Trophoblast cell (in vitro differentiated cells and primary cell): ENCODE data around the gene S1PR5.

ENCODE experiments used
- DNase-seq, 2 donors: peaks; one replicate each; pipeline ENCODE4 v3.0.0-alpha.2; 2016
- H2AFZ ChIP-seq: 2 replicates; pipeline ENCODE4 v1.6.1; 2013; ENCODE audit warnings: low read length, moderate library complexity, mild to moderate bottlenecking; ENCODE audit not compliant: insufficient read depth, poor library complexity
- H2AK5ac ChIP-seq: 2 replicates; pipeline ENCODE4 v1.6.1; 2013; ENCODE audit warnings: mild to moderate bottlenecking, low read length
- H2BK120ac ChIP-seq: 2 replicates; pipeline ENCODE4 v1.6.1; 2013; ENCODE audit warnings: low read length, mild to moderate bottlenecking, moderate library complexity; ENCODE audit not compliant: insufficient read depth, poor library complexity
- H2BK12ac ChIP-seq: 2 replicates; pipeline ENCODE4 v1.6.1; 2013; ENCODE audit warnings: mild to moderate bottlenecking, low read length, moderate library complexity
- H2BK5ac ChIP-seq: 2 replicates; pipeline ENCODE4 v1.6.1; 2013; ENCODE audit warnings: low read length, low read depth, moderate library complexity, mild to moderate bottlenecking; ENCODE audit not compliant: poor library complexity
- H3K14ac ChIP-seq: 2 replicates; pipeline ENCODE4 v1.6.1; 2013; ENCODE audit warnings: mild to moderate bottlenecking, low read length
- H3K18ac ChIP-seq: 2 replicates; pipeline ENCODE4 v1.6.1; 2013; ENCODE audit warnings: mild to moderate bottlenecking, low read length
- H3K23ac ChIP-seq: 2 replicates; pipeline ENCODE4 v1.6.1; 2013; ENCODE audit warnings: low read length
- H3K27ac ChIP-seq: 2 replicates; pipeline ENCODE4 v1.5.1; 2013; ENCODE audit warnings: low read depth, mild to moderate bottlenecking, inconsistent platforms, low read length, moderate library complexity
- H3K27me3 ChIP-seq: 2 replicates; pipeline ENCODE4 v1.6.1; 2013; ENCODE audit warnings: inconsistent platforms, mild to moderate bottlenecking, low read length, moderate library complexity; ENCODE audit not compliant: insufficient read depth
- H3K36me3 ChIP-seq, 2 experiments: 1 replicate in 1 of 2; 2 replicates in 1 of 2; pipeline ENCODE4 v1.6.1; 2013; ENCODE audit warnings: low read length in 2 of 2, mild to moderate bottlenecking in 2 of 2, moderate library complexity in 1 of 2; ENCODE audit not compliant: insufficient read depth in 2 of 2, control insufficient read depth in 1 of 2
- H3K4ac ChIP-seq: 2 replicates; pipeline ENCODE4 v1.6.1; 2013; ENCODE audit warnings: low read depth, mild to moderate bottlenecking, low read length, moderate library complexity
- H3K4me1 ChIP-seq, 2 experiments: 1 replicate in 1 of 2; 2 replicates in 1 of 2; pipeline ENCODE4 v1.6.1; 2013; ENCODE audit warnings: low read length in 2 of 2, mild to moderate bottlenecking in 2 of 2, moderate library complexity in 1 of 2; ENCODE audit not compliant: insufficient read depth in 2 of 2, control insufficient read depth in 1 of 2
- H3K4me2 ChIP-seq: 2 replicates; pipeline ENCODE4 v1.6.1; 2013; ENCODE audit warnings: inconsistent platforms, mild to moderate bottlenecking, low read length, moderate library complexity
- H3K4me3 ChIP-seq: 2 replicates; pipeline ENCODE4 v1.5.1; 2013; ENCODE audit warnings: mild to moderate bottlenecking, low read depth, low read length, inconsistent platforms
- H3K79me1 ChIP-seq: one replicate; pipeline ENCODE4 v1.6.1; 2013; ENCODE audit warnings: low read length
- H3K79me2 ChIP-seq: 2 replicates; pipeline ENCODE4 v1.6.1; 2013; ENCODE audit warnings: low read length, mild to moderate bottlenecking; ENCODE audit not compliant: control insufficient read depth, insufficient read depth, poor library complexity
- H3K9ac ChIP-seq: 2 replicates; pipeline ENCODE4 v1.6.1; 2013; ENCODE audit warnings: mild to moderate bottlenecking, low read length
- H3K9me3 ChIP-seq: 2 replicates; pipeline ENCODE4 v1.6.1; 2013; ENCODE audit warnings: low read depth, mild to moderate bottlenecking, control low read depth, inconsistent platforms, low read length; ENCODE audit not compliant: insufficient read depth
- H4K12ac ChIP-seq: 2 replicates; pipeline ENCODE4 v1.6.1; 2013; ENCODE audit warnings: low read depth, mild to moderate bottlenecking, low read length, moderate library complexity
- H4K8ac ChIP-seq: 2 replicates; pipeline ENCODE4 v1.6.1; 2013; ENCODE audit warnings: low read depth, mild to moderate bottlenecking, low read length, moderate library complexity
- H4K91ac ChIP-seq: one replicate; pipeline ENCODE4 v1.6.1; 2013; ENCODE audit warnings: low read depth, mild to moderate bottlenecking, low read length, moderate library complexity
- WGBS: extraction: QIAGEN DNeasy Blood & Tissue Kit; methylation state at CpG from one replicate; pipeline ENCODE4 v1.1.7; 2013; ENCODE audit warnings: missing lambda C conversion rate; ENCODE audit not compliant: insufficient read length, insufficient coverage; ENCODE audit errors: extremely low coverage; 5-methylcytosine and 5-hydroxymethylcytosine counted together

The S1PR5 gene

DNA sequence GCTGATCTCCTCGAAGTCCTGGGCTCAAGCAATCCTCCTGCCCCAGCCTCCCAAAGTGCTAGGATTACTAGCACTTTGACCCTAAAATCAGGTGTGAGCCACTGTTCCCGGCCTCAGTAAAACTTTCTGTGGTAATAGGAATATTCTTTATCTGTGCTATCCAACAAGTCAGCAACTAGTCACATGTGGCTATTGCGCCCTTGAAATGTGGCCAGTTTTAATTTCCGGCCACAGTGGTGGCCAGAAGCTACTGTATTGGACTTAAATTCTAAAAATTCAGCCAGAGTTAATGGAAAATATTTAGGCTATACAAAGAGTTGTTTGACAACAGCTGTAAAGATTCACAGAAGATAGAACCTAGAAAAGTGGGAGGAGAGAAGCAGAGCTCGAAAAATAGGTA lies 44.1 kb downstream of the S1PR5 start:
- Histone ChIP-seq H3K4me1 (no peaks in the 10 kb centered on the region), H4K91ac (no peak overlapping the region), H3K79me2 (no peaks in the 10 kb centered on the region), H4K12ac (no peak overlapping the region), H3K18ac (no peak overlapping the region), H3K36me3 (no peaks in the 10 kb centered on the region), H3K79me1 (no peaks in the 10 kb centered on the region), H2BK120ac (no peak overlapping the region), H3K9ac (no peak overlapping the region), H2BK12ac (no peak overlapping the region), H3K9me3 (no peaks in the 10 kb centered on the region), H3K4ac (no peak overlapping the region), H3K23ac (no peak overlapping the region), H4K8ac (no peak overlapping the region), H3K4me3 (no peak overlapping the region), H3K4me2 (no peak overlapping the region), H2BK5ac (no peak overlapping the region), H3K27ac (no peak overlapping the region), H2AFZ (no peak overlapping the region), H3K14ac (no peak overlapping the region), H3K27me3 (no peaks in the 10 kb centered on the region), H2AK5ac (no peak overlapping the region)
- WGBS: no CpG with 5 or more reads among the region's 5 CpGs
- no peak for DNase-seq

DNA sequence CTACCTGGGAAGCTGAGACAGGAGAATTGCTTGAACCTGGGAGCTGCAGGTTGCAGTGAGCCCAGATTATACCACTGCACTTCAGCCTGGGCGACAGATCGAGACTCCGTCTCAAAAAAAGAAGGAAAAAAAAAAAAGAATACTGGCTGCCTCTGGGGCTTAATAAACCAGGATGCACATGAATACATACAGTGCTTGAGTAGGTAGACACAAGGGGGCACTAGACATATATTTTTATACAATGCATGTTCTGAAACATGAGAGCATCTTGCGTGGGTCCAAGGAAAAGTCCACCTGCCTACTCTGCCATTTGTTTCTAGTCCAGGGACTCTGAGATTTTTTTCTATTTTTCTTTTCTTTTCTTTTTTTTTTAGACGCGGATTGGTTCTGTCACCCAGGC lies 45.3 kb downstream of the S1PR5 start:
- peak in 1 of 2 donors; percentile 59 for DNase-seq
- Histone ChIP-seq H3K79me1 (no peaks in the 10 kb centered on the region), H4K12ac (no peak overlapping the region), H2BK120ac (no peak overlapping the region), H3K4ac (no peak overlapping the region), H3K23ac (no peak overlapping the region), H2BK12ac (no peak overlapping the region), H3K4me2 (no peak overlapping the region), H2AFZ (no peak overlapping the region), H2BK5ac (no peak overlapping the region), H3K9me3 (no peaks in the 10 kb centered on the region), H3K27ac (no peak overlapping the region), H2AK5ac (no peak overlapping the region), H3K4me1 (no peaks in the 10 kb centered on the region), H4K8ac (no peak overlapping the region), H3K4me3 (no peak overlapping the region), H3K18ac (no peak overlapping the region), H3K79me2 (no peaks in the 10 kb centered on the region), H3K36me3 (no peaks in the 10 kb centered on the region), H3K27me3 (no peaks in the 10 kb centered on the region), H3K14ac (no peak overlapping the region), H4K91ac (no peak overlapping the region), H3K9ac (no peak overlapping the region)
- WGBS: no CpG with 5 or more reads among the region's 6 CpGs

DNA sequence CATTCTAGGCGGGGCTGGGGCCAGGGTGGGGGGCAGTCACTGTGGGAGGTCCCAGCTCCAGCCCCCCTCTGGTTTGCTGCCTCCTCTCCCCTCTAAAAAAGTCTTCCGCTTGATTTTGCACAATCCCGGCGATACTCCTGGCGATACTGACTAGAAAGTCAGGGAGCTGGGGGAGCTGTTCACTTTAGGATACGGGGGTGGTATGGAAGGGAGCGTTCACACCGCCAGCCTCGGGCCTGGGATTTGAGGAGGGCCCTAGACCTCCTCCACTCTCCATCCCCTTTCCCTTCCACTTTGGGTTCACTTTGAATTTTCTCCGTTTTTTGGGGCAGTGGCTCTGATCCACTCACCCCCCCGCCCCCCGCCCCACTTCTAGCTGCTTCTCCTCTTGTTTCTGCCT lies 49.1 kb downstream of the S1PR5 start:
- no peak overlapping the region for H3K27ac ChIP-seq
- H3K36me3 ChIP-seq: no peaks in the 10 kb centered on the region
- no peaks in the 10 kb centered on the region for H3K9me3 ChIP-seq
- H3K79me1 ChIP-seq: no peaks in the 10 kb centered on the region
- H3K27me3 ChIP-seq: no peaks in the 10 kb centered on the region
- H3K4ac ChIP-seq: no peak overlapping the region
- no peak overlapping the region for H3K4me3 ChIP-seq
- no peaks in the 10 kb centered on the region for H3K79me2 ChIP-seq
- no peak overlapping the region for H3K14ac ChIP-seq
- no peak overlapping the region for H2AK5ac ChIP-seq
- H4K8ac ChIP-seq: no peak overlapping the region
- H3K4me1 ChIP-seq: no peaks in the 10 kb centered on the region
- H2AFZ ChIP-seq: no peak overlapping the region
- no peak overlapping the region for H2BK5ac ChIP-seq
- H4K91ac ChIP-seq: no peak overlapping the region
- H3K23ac ChIP-seq: no peak overlapping the region
- no peak overlapping the region for H3K18ac ChIP-seq
- H2BK120ac ChIP-seq: no peak overlapping the region
- H2BK12ac ChIP-seq: no peak overlapping the region
- DNase-seq: no peak
- no peak overlapping the region for H4K12ac ChIP-seq
- H3K9ac ChIP-seq: no peak overlapping the region
- WGBS: no CpG with 5 or more reads among the region's 12 CpGs
- no peak overlapping the region for H3K4me2 ChIP-seq

DNA sequence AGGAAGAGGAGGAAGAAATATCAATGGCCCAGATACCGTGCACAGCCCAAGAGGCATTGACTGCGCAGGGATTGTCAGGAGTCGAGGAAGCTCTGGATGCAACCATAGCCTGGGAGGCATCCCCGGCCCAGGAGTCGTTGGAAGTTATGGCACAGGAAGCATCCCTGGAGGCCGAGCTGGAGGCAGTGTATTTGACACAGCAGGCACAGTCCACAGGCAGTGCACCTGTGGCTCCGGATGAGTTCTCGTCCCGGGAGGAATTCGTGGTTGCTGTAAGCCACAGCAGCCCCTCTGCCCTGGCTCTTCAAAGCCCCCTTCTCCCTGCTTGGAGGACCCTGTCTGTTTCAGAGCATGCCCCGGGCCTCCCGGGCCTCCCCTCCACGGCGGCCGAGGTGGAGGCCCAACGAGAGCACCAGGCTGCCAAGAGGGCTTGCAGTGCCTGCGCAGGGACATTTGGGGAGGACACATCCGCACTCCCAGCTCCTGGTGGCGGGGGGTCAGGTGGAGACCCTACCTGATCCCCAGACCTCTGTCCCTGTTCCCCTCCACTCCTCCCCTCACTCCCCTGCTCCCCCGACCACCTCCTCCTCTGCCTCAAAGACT lies 50.0 kb downstream of the S1PR5 start:
- Histone ChIP-seq H2BK120ac (no peak overlapping the region), H3K79me1 (no peaks in the 10 kb centered on the region), H4K8ac (no peak overlapping the region), H3K14ac (no peak overlapping the region), H3K9me3 (no peaks in the 10 kb centered on the region), H2AK5ac (no peak overlapping the region), H3K4me1 (no peaks in the 10 kb centered on the region), H2BK12ac (no peak overlapping the region), H3K18ac (no peak overlapping the region), H3K4me2 (no peak overlapping the region), H3K9ac (no peak overlapping the region), H3K27ac (no peak overlapping the region), H3K36me3 (no peaks in the 10 kb centered on the region), H3K27me3 (no peaks in the 10 kb centered on the region), H3K4ac (no peak overlapping the region), H4K12ac (no peak overlapping the region), H4K91ac (no peak overlapping the region), H3K23ac (no peak overlapping the region), H2AFZ (no peak overlapping the region), H3K79me2 (no peaks in the 10 kb centered on the region), H2BK5ac (no peak overlapping the region), H3K4me3 (no peak overlapping the region)
- DNase-seq: no peak
- WGBS: no CpG with 5 or more reads among the region's 20 CpGs
